Stimulated activated memory B cell treated with anti-CD40 and anti-IgM and Interleukin-4, amounts not matched to agents 10 μg/mL and 1 μg/mL and 100 μg/mL, for 72 hours (primary cell): ENCODE data around the gene TFEB.

ENCODE experiments used
- ATAC-seq: fragments of 150-1000 bp; cut with Tn5 transposase; 2 replicates; pipeline ENCODE4 v1.10.0; 2021
- H3K27ac Mint-ChIP-seq: one replicate; pipeline ENCODE4 v1.8.0; 2022; ENCODE audit warnings: mild to moderate bottlenecking, mixed read lengths
- H3K27me3 Mint-ChIP-seq: one replicate; pipeline ENCODE4 v1.8.0; 2022; ENCODE audit warnings: mixed read lengths
- H3K36me3 Mint-ChIP-seq: one replicate; pipeline ENCODE4 v1.8.0; 2022; ENCODE audit warnings: mixed read lengths
- H3K4me1 Mint-ChIP-seq: one replicate; pipeline ENCODE4 v1.8.0; 2022; ENCODE audit warnings: mixed read lengths
- H3K4me3 Mint-ChIP-seq: one replicate; pipeline ENCODE4 v1.8.0; 2022; ENCODE audit warnings: mild to moderate bottlenecking, moderate library complexity, mixed read lengths
- H3K9me3 Mint-ChIP-seq: one replicate; pipeline ENCODE4 v1.8.0; 2022; ENCODE audit warnings: mixed read lengths

Gene TFEB

DNA sequence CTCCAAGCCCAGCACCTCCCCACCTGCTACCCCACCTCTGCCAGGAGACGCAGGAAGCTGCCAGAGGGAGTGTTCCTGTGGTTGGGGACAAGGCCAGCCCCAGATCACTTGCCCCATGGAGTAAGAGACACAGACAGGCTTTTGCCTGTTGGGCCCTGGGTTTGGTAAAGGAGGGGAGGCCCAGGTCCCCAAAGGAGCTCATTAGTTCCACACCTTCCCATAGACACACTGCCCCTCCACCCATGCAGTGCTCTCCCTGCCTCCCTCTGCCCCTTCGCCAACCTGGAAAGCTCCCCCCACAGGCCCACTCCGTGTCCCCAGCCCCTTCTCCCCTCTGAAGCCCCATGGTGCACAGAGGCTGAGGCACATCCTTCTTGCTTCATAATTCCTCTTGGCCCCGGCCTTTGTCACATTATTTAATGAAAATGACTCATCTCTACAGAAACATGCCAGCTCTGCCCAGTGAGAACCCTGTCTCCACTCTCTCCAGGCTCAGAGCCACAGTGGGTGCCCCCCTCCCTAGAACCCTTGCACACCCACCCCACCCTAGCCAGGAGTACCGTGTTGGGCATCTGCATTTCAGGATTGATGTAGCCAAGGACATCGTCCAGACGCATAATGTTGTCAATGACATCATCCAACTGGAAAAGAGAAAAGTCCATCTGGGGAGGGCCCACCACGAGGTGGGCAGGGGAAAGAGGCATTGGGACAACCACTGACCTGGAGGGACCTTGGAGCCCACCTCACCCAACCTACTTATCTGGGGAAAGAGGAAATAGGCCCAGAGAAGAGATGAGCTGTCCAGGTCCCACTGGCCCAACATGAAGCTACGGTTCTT lies 46.0 kb downstream of the TFEB start:
- peaks cover 47% of the 10 kb centered on the region for H3K4me1 Mint-ChIP-seq
- no peak for ATAC-seq
- no peaks in the 10 kb centered on the region for H3K9me3 Mint-ChIP-seq
- H3K4me3 Mint-ChIP-seq: no peak overlapping the region
- peak overlapping the region; percentile 93 for H3K27ac Mint-ChIP-seq
- H3K27me3 Mint-ChIP-seq: no peaks in the 10 kb centered on the region
- peaks cover 60% of the 10 kb centered on the region for H3K36me3 Mint-ChIP-seq

DNA sequence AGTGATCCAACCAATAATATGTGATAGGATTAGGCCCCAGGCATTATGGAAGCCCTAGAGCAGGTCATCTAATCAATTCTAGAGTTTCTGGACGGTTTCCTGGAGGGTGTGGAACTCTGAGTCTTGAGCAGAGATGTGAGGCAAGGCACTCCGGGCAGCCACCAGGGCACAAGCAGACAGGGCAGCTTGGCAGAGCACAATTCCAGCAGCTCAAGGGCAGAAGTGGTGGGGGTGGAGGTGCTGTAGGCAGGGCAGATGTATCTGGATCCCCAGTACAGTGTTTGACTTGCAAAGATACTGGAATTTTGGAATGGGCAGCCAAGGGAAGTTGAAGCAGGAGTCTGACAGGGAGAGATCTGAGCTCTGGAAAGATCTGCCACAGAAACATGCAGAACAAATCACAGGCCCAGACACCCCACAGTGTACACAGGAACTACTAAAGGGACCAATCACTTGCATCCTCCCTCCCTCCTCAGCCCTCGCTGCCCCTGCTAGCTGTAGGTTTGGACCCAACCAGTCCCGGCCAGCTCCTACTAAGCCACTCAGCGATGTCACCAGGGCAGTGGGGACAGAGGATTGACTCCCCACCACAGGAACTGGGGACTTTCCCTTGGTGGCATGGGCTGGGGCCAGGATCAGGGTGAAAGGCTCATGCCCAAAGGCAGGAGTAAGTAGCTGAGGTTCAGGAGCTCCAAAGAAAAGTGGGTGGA lies 47.0 kb downstream of the TFEB start:
- peaks cover 60% of the 10 kb centered on the region for H3K36me3 Mint-ChIP-seq

DNA sequence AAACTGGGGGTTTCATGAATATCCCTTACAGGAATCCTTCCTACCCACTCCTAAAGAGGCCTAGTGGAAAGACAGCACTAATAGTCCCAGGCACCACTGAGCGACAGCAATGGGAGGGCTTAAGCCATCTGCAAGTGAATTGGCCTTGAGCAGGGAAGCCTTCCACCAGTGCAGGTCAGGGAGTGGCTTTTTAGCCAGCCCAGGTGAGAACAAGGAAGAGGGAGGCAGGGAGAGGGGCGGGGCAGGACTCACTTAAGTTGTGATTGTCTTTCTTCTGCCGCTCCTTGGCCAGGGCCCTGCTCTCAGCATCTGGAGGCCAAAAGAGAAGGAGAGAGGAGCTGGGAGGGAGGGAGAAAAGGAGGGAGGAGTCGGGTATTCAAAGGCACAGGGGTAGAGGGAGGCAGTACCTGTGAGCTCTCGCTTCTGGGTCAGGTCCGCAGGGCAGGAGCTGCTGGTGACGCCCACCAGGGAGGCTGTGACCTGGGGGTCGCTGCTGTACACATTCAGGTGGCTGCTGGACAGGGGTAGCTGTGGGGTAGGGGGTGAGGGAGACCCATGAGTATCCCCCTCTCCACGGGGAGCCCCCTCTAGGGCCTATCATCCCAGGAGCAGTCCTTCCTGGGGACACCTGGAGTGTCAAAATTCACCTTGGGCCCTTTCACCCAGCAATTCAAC lies 47.8 kb downstream of the TFEB start:
- peaks cover 63% of the 10 kb centered on the region for H3K4me1 Mint-ChIP-seq
- no peak overlapping the region for H3K4me3 Mint-ChIP-seq
- peaks cover 60% of the 10 kb centered on the region for H3K36me3 Mint-ChIP-seq
- H3K27ac Mint-ChIP-seq: peak overlapping the region; percentile 75
- ATAC-seq: no peak
- H3K27me3 Mint-ChIP-seq: no peaks in the 10 kb centered on the region
- no peaks in the 10 kb centered on the region for H3K9me3 Mint-ChIP-seq

More for the DNA sequence above, 47.0 kb downstream of the TFEB start:
- ATAC-seq: no peak
- Mint-ChIP-seq H3K27ac (peak overlapping the region; percentile 93), H3K27me3 (no peaks in the 10 kb centered on the region), H3K9me3 (no peaks in the 10 kb centered on the region), H3K4me3 (no peak overlapping the region), H3K4me1 (peaks cover 55% of the 10 kb centered on the region)

DNA sequence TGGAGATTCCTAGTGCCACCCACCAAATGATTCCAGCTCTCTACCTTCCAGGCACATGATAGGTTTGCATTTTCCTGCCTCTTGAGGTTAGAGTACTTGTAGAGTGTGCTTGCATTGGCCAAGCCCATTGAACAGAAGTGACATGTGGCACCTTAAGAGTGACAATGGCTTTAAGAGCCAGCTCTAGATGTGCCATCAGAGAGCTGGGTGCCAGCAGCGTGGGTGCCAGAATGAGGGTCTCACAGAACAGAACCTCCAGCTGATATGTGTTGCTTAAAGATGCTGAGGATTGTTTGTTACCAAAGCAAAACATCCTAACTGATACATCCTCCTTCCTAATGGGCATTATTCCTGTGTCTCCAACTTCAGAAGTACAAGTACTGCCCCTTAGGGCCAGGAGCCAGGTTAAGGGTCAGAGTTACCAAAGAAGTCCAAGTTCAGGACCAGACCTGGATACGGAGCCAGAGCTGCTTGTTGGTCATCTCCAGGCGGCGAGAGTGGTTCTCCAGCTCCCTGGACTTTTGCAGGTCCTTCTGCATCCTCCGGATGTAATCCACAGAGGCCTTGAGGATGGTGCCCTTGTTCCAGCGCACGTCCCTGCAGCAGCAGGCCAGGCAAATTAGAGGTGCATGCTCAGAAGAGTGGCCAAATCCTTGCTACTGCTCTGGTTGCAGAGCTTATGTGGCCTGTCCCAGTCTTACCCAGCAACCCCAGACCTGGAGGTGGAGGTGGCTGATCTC lies 49.6 kb downstream of the TFEB start:
- no peaks in the 10 kb centered on the region for H3K9me3 Mint-ChIP-seq
- H3K27ac Mint-ChIP-seq: peak overlapping the region; percentile 75
- H3K4me3 Mint-ChIP-seq: no peak overlapping the region
- no peaks in the 10 kb centered on the region for H3K27me3 Mint-ChIP-seq
- no peak for ATAC-seq
- peaks cover 58% of the 10 kb centered on the region for H3K4me1 Mint-ChIP-seq
- H3K36me3 Mint-ChIP-seq: peaks cover 47% of the 10 kb centered on the region

DNA sequence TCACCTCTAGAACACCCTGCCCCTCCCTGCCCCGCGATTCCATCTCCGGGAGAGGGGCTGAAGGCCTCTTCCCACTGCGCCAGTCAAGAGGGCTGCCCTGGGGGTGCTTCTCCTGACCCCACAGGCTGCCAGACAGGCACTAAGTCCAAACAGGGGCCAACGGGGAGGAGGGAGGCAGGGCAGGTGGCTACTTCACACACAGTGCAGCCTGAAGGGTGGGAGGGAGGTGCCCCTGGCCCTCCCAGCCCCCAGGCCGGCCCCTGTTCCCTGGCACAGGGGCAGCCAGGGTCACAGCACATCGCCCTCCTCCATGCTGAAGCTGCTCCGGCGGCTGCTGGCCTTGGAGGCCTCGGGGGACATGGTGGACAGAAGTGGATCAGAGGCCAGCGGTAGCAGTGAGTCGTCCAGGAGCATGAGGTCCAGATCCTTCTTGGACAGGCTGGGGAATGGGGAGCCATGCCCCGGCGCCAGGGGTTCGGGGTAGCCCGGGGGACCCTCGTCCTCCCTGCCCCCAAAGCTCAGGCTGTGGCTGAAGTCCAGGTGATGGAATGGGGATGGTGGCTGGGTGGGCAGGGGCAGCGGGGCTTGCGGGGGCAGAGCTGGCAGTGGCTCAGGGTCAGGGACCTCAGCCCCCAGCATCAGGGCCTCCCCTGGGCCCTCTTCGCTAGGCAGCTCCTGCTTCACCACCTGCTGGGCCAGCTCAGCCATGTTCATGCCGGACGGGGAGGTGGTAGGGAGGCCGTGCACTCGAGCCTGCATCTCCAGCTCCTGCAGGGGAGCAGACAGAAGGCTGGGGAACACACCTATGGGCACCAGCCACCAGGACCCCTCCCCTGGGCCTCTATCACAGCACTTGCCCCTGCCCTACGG lies 50.9 kb downstream of the TFEB start:
- Mint-ChIP-seq H3K27me3 (no peaks in the 10 kb centered on the region), H3K27ac (peak overlapping the region; percentile 85), H3K4me1 (peaks cover 45% of the 10 kb centered on the region), H3K36me3 (peaks cover 34% of the 10 kb centered on the region), H3K9me3 (no peaks in the 10 kb centered on the region), H3K4me3 (no peak overlapping the region)
- no peak for ATAC-seq

DNA sequence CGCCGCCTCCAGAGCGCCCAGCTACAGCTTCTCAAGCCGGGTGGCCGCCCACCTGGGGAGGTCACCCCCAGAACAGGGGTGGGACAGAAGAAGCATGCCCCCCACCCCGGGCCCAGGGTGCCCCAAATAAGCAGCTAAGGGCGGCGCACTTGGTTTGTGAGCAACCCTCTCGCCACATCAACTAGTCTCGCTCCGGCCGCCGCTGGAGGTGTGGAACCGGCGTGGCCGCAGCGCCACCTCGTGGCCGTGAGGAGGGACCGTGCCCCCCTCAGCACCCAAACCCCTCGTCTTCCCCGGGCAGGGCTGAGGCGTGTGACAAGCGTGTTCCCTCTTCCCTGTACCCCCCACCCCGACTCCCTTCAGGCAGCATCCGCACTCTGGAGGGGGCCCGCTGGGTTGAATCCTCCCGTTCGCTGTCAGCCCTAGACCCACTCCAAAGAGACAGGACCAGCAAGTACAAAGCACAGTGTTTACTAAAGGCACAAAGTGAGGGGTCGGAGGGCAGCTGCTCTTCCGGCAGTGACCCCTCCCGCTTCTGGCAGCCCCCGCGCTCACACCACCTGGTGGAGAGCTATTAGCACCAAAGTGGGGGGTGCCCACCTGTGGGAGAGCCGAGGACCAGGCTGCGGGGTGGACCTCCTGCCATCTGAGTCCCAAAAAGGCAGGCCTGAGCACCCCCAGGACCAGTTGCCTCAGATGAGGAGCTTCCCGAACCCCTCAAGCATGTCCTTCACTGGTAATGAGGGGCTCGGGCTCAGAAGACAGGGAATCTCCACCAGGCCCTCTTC lies 51.7 kb downstream of the TFEB start:
- peak; percentile 89 for ATAC-seq
- peaks cover 28% of the 10 kb centered on the region for H3K36me3 Mint-ChIP-seq
- H3K9me3 Mint-ChIP-seq: no peaks in the 10 kb centered on the region
- peaks cover 39% of the 10 kb centered on the region for H3K4me1 Mint-ChIP-seq
- H3K4me3 Mint-ChIP-seq: peak overlapping the region; percentile 73
- peak overlapping the region; percentile 85 for H3K27ac Mint-ChIP-seq
- H3K27me3 Mint-ChIP-seq: no peaks in the 10 kb centered on the region

DNA sequence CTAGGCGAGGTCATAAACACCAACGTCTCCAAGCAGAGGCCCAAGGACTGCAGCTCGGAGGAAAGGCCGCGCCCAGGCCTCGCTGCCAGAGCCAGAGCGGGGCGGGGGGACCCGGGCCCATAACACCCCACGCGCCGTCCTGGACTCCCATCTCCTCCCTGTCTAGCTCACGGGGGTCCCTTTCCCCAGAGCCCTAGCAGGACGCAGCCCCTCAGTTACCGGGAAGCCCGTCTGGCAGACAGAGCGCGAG lies 52.2 kb downstream of the TFEB start:
- Mint-ChIP-seq H3K36me3 (peaks cover 25% of the 10 kb centered on the region), H3K27me3 (no peaks in the 10 kb centered on the region), H3K4me1 (peaks cover 37% of the 10 kb centered on the region), H3K27ac (peak overlapping the region; percentile 85), H3K9me3 (no peaks in the 10 kb centered on the region), H3K4me3 (peak overlapping the region; percentile 73)
- peak; percentile 4 for ATAC-seq

DNA sequence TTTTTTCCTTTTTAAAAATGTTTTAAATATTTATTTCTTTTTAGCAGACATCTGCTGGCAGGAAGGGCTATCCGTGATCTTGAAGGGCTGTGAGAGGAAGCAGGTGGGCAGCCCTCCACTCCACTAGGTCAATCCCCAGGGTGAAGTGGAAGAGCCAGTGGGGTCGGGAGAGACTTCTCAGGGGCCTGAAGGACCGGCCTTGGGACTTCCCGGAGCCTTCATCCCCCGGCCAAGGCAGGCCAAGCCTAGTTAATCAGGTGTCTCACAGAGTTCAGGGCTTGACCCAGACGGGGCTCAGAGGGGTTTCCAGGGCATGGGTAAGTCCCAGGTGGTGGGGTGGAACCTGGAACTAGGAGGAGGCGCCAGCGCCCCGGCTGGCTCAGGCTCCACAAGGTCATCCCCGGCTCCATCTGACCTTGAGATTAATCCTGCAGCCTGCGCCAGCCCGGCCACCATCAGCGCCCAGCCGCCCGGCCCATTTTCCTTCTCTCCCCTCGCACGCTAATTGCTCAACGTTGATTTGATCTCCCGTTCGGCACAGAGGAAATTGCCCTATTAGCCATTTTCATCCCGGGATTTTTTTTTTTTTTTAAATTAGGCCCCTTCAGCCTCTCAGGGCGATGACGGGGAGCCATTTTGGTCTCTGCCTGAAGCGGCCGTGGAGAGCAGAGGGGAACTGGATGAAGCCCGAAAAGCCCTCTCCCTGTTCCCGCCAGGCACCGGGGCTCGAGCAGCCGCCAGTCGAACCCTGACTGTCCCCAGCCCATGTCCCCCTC lies 52.7 kb downstream of the TFEB start:
- Mint-ChIP-seq H3K9me3 (no peaks in the 10 kb centered on the region), H3K4me3 (peak overlapping the region; percentile 73), H3K36me3 (peaks cover 20% of the 10 kb centered on the region), H3K27ac (peak overlapping the region; percentile 85), H3K27me3 (no peaks in the 10 kb centered on the region), H3K4me1 (peaks cover 35% of the 10 kb centered on the region)
- ATAC-seq: no peak

DNA sequence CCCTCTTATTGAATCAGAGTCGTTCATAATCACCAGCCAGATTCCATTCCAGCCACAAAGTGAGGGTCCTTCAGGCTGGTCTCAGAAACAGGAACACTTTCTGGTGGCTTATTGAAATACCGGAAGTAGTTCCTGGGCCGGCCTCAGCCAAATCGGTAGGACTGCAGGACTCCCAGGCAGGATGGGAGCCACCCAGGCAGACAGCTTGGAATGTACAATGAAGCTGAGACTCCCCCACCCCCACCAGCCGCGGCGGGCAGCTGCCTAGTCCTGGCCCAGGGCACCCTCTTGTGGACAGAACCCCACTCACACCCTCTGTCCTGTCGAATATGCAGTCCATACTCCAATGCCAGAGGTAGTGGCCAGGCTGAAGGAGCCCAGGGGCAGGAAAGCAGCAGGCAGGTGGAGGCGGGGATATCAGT lies 53.3 kb downstream of the TFEB start:
- H3K27ac Mint-ChIP-seq: peak overlapping the region; percentile 85
- peaks cover 28% of the 10 kb centered on the region for H3K4me1 Mint-ChIP-seq
- H3K27me3 Mint-ChIP-seq: no peaks in the 10 kb centered on the region
- H3K36me3 Mint-ChIP-seq: peaks cover 14% of the 10 kb centered on the region
- peak; percentile 74 for ATAC-seq
- H3K4me3 Mint-ChIP-seq: no peak overlapping the region
- H3K9me3 Mint-ChIP-seq: no peaks in the 10 kb centered on the region

DNA sequence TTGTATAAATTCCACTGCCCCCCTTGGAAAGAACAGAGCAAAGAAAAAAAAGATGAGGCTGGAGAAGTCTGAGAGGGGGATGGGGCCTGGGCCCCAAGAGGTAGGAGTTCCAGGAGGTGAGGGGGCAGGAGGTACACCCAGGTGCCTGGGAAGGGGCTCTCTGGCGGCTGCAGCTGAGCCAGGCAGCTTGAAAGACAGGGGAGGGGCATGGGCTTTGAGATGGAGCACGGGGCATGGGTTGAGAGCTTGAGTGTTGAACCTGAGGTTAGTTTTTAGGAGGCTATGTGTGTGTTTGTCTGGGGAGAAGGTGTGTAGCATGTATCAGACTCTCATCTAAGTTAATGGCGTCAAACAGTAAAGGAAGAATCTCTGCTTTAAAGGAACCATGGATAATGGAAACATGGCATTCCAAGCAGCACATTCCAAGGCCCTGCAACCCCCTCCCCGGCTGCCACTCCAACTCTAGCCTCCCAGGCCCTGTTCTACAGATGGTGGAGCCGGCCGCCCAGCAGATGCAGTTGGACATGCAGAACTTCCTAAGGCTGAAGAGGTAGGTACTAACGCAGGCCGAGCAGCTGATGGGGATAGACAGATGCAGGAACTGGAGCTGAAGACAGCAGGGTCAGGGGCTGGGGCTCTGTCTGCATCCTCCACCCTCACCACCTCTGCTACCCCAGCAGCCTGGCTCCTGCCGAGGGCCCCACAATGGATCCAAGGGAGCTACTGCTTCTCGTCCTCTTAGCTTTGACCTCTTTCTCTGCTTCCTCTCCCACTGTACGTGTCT lies 55.0 kb downstream of the TFEB start:
- no peak for ATAC-seq
- Mint-ChIP-seq H3K36me3 (no peaks in the 10 kb centered on the region), H3K27ac (no peak overlapping the region), H3K27me3 (no peaks in the 10 kb centered on the region), H3K9me3 (no peaks in the 10 kb centered on the region), H3K4me1 (peaks cover 28% of the 10 kb centered on the region), H3K4me3 (peak overlapping the region; percentile 22)

DNA sequence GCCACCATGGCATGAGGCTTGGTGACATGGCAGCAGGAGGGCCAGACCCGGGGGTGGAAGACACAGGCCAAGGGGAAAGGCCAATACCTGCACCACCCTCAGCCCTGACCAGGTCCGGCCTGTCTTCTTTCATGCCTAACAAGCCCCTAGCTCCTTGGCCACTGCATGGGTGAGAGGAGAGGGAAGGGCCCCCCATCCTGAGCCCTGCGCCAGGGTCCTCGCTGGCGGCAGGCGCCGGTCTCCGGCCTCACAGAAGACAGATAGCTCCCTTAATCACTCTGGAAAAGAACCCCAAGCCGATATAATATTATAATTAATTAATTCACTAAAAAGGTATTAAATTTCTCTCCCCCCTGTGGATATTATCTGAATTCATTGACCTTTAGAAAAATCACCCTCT lies 55.7 kb downstream of the TFEB start:
- Mint-ChIP-seq H3K27ac (no peak overlapping the region), H3K4me3 (no peak overlapping the region), H3K36me3 (no peaks in the 10 kb centered on the region), H3K4me1 (peaks cover 28% of the 10 kb centered on the region), H3K27me3 (peaks cover 2% of the 10 kb centered on the region), H3K9me3 (no peaks in the 10 kb centered on the region)
- ATAC-seq: no peak

DNA sequence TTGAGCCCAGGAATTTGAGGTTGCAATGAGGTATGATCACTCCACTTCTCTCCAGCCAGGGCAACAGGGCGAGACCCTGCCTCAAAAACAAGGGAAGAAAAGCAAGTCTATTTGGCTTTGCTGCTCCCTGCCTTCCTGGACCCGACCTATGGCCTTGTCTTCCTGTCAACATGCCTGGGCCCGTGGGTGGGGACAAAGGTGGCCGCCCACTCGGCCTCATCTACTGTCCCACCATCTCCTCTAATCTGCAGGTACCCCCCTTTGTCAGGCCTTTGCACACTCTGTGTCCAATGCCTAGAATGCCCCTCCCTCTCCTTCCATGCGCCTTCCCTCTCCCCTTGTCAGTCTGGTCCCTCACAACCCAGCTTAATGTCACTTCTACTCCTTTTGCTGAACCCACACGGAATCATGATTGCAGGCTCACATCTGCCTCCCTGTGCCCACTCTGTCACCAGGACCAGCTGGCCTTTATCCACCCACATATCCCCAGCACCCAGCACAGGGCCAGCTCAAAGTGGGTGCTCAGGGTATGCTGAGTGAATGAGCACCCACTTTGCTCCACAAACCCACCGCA lies 56.8 kb downstream of the TFEB start:
- Mint-ChIP-seq H3K4me1 (peaks cover 17% of the 10 kb centered on the region), H3K27ac (no peak overlapping the region), H3K4me3 (no peak overlapping the region), H3K9me3 (no peaks in the 10 kb centered on the region), H3K36me3 (no peaks in the 10 kb centered on the region), H3K27me3 (peaks cover 10% of the 10 kb centered on the region)
- no peak for ATAC-seq
